ENCODE measurements around the gene KLHDC7A. TPM values are rescaled to one million over a fixed set of nuclear protein-coding genes. Genes with fewer than 3 reads are reported as not detected.

Gene KLHDC7A
- total and polyA plus RNA-seq, 10 of the 15 experiments (the other 5 are each of a cell fraction or from before 2014, with no cell fraction given) = not detected

GRCh38 chr1:18434041-18434440, 46.7 kb upstream of the KLHDC7A start (continued):
- no peak for TF ChIP-seq IRF5 (IDR thresholded peaks at IDR 0.05; ENCODE audit: borderline replicate concordance)

GRCh38 chr1:18440385-18441226, 40.1 kb upstream of the KLHDC7A start:
- H3K4me2 ChIP-seq (ENCODE audit: control insufficient read depth, insufficient read depth) = no peak overlapping the region
- WGBS (ENCODE audit: insufficient coverage, insufficient replicate concordance, low lambda C conversion rate, missing lambda C conversion rate) = 1% methylated on average over 5 of the region's 5 CpGs
- no peak overlapping the region for H2AFZ ChIP-seq (ENCODE audit: control insufficient read depth, low read depth, low read length)
- H3K36me3 ChIP-seq (ENCODE audit: control insufficient read depth in 2 of 2, insufficient read depth in 2 of 2, low read length in 1 of 2) = no peaks in the 10 kb centered on the region
- H3K27me3 ChIP-seq (replicated peaks in 1 of 2; ENCODE audit: control insufficient read depth in 2 of 2, insufficient read depth in 2 of 2, low read length in 1 of 2) = no peaks in the 10 kb centered on the region; a peak in 1 of 4 replicates
- ChIA-PET RAD21 (ENCODE audit: unreplicated experiment) (no interaction called here), POLR2A (no interaction called here), SMC1A (ENCODE audit: uncharacterized antibody, unreplicated experiment) (no interaction called here), CTCF (no interaction called here)
- H3K9me3 ChIP-seq (replicated peaks; ENCODE audit: control insufficient read depth, insufficient read depth, low read length) = no peaks in the 10 kb centered on the region
- no peaks in the 10 kb centered on the region for H4K20me1 ChIP-seq (ENCODE audit: control insufficient read depth, insufficient read depth)
- H3K4me1 ChIP-seq (ENCODE audit: control insufficient read depth, insufficient read depth, low read length) = no peaks in the 10 kb centered on the region
- no peak for ATAC-seq
- DNase-seq (ENCODE audit: low read depth, low spot score) = no peak
- no peaks in the 10 kb centered on the region for H3K79me2 ChIP-seq (ENCODE audit: control insufficient read depth, insufficient read depth, low read length)
- no peak overlapping the region for H3K4me3 ChIP-seq
- intact Hi-C loops (cut with micrococcal nuclease; ENCODE audit: unreplicated experiment) = no loop called here
- BruUV-seq (replicated peaks) = no TSS peak
- no peak for FAIRE-seq
- in situ Hi-C loops (cut with MboI) = no loop called here
- H3K27ac ChIP-seq (ENCODE audit: control insufficient read depth, insufficient read depth) = no peak overlapping the region
- H3K9ac ChIP-seq (ENCODE audit: control insufficient read depth, insufficient read depth, low read length) = no peak overlapping the region
- TF ChIP-seq ZNF274 (IDR thresholded peaks at IDR 0.05; ENCODE audit: insufficient read depth, insufficient read length) (no peak), RB1 (IDR thresholded peaks at IDR 0.05; ENCODE audit: borderline replicate concordance) (no peak), WRNIP1 (IDR thresholded peaks at IDR 0.05; ENCODE audit: borderline replicate concordance, low read depth, low read length) (no peak), USF1 (IDR thresholded peaks at IDR 0.05; ENCODE audit: borderline replicate concordance, extremely low read length, insufficient read depth, low read depth, low read length) (no peak), ZNF384 (IDR thresholded peaks at IDR 0.05; ENCODE audit: borderline replicate concordance, low read depth, low read length) (no peak), ZNF687 (IDR thresholded peaks at IDR 0.05) (no peak), ATF7 (IDR thresholded peaks at IDR 0.05; ENCODE audit: low read depth) (no peak), ATF3 (IDR thresholded peaks at IDR 0.05; ENCODE audit: borderline replicate concordance, extremely low read depth, low read depth, low read length) (no peak), ATF2 (IDR thresholded peaks at IDR 0.05; ENCODE audit: low read length) (no peak), TCF3 (IDR thresholded peaks at IDR 0.05; ENCODE audit: borderline replicate concordance, insufficient read depth, low read depth, low read length) (no peak), HDGF (IDR thresholded peaks at IDR 0.05) (no peak), SMAD5 (IDR thresholded peaks at IDR 0.05; ENCODE audit: low read depth) (no peak), GATAD2B (conservative IDR thresholded peaks at IDR 0.05; ENCODE audit: low read depth) (no peak)

Data from GM12878 (cell line).